Hepatic stellate cell (primary cell): ENCODE measurements around the gene RRP12.
"Not testable (repeated sequence)": the region's sequence is repeated elsewhere in the genome, so short reads cannot be mapped to it uniquely, and the experiment has no call there.

ENCODE experiments used
- DNase-seq: peaks from one replicate; pipeline ENCODE4 v3.0.0; 2011; ENCODE audit warnings: low spot score

The RRP12 gene

GRCh38 chr10:97406483-97406882, 5.3 kb upstream of the RRP12 start:
- not testable (repeated sequence) for DNase-seq

- DNase-seq = no peak
Observed at GRCh38 chr10:97406064-97406463, 4.9 kb upstream of the RRP12 start.

- no peak for DNase-seq
Observed at GRCh38 chr10:97404044-97404443, 2.9 kb upstream of the RRP12 start.

GRCh38 chr10:97401455-97401919, 347 bp upstream of the RRP12 start:
- DNase-seq = no peak

- DNase-seq = peak; percentile 53
Observed at GRCh38 chr10:97399843-97400545, 1.1 kb downstream of the RRP12 start.

- no peak for DNase-seq
Observed at GRCh38 chr10:97396056-97396455, 5.1 kb downstream of the RRP12 start.

GRCh38 chr10:97393034-97393573, 8.0 kb downstream of the RRP12 start:
- DNase-seq = no peak

- DNase-seq = no peak
Observed at GRCh38 chr10:97390091-97390490, 11.0 kb downstream of the RRP12 start.

- DNase-seq = no peak
Observed at GRCh38 chr10:97388152-97388551, 13.0 kb downstream of the RRP12 start.

- DNase-seq = no peak
Observed at GRCh38 chr10:97385565-97385964, 15.6 kb downstream of the RRP12 start.

- DNase-seq = no peak
Observed at GRCh38 chr10:97384641-97385040, 16.5 kb downstream of the RRP12 start.

GRCh38 chr10:97384156-97384555, 17.0 kb downstream of the RRP12 start:
- no peak for DNase-seq

GRCh38 chr10:97383159-97383558, 18.0 kb downstream of the RRP12 start:
- DNase-seq = no peak

GRCh38 chr10:97381626-97382025, 19.5 kb downstream of the RRP12 start:
- no peak for DNase-seq

GRCh38 chr10:97380516-97380915, 20.6 kb downstream of the RRP12 start:
- no peak for DNase-seq

GRCh38 chr10:97378933-97379921, 21.9 kb downstream of the RRP12 start:
- no peak for DNase-seq

GRCh38 chr10:97376413-97376812, 24.7 kb downstream of the RRP12 start:
- no peak for DNase-seq

- no peak for DNase-seq
Observed at GRCh38 chr10:97373456-97373855, 27.7 kb downstream of the RRP12 start.

GRCh38 chr10:97372233-97372875, 28.8 kb downstream of the RRP12 start:
- no peak for DNase-seq

GRCh38 chr10:97371696-97372095, 29.4 kb downstream of the RRP12 start:
- DNase-seq = no peak

- DNase-seq = no peak
Observed at GRCh38 chr10:97367126-97367649, 34.0 kb downstream of the RRP12 start.

- no peak for DNase-seq
Observed at GRCh38 chr10:97366572-97366971, 34.6 kb downstream of the RRP12 start.
